ENCODE data around the gene MRAP.
"Not testable (repeated sequence)": the region's sequence is repeated elsewhere in the genome, so short reads cannot be mapped to it uniquely, and the experiment has no call there.

The MRAP gene

DNA sequence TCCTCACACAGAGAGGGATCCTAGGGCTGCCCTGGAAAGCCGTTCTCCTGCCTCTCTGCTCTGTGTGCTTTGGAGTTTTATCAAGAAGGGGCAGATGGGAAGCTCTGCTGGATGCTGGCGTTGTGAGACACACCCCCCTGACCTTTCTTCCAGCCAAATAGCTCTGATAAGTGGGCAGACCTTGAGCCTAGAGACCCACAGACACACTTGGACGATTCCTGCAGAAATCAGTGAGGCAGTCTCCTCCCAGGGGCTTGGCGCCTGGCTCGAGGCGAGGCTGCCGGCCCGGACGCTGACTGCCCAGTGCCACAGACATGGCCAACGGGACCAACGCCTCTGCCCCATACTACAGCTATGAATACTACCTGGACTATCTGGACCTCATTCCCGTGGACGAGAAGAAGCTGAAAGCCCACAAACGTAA lies at the start of gene MRAP:
MRAP (plus strand) TSS at position 198 of the 424 bp plus-strand sequence; CDS start at position 315, 117 bp downstream.
- H3K27me3 ChIP-seq (ENCODE audit: control insufficient read depth in 1 of 2, insufficient read depth in 2 of 2, low read length in 2 of 2): no peaks in the 10 kb centered on the region
- no peak within 1 kb of the TSS for H3K4me3 ChIP-seq (ENCODE audit: low read depth in 1 of 2, low read length in 2 of 2)
- H3K4me1 ChIP-seq (ENCODE audit: control insufficient read depth in 1 of 2, insufficient read depth in 2 of 2, low read length in 2 of 2): no peaks in the 10 kb centered on the region
- H3K27ac ChIP-seq (ENCODE audit: low read depth, low read length): no peak within 1 kb of the TSS
- peaks cover 0 to 3% of the 10 kb centered on the region in 2 donors for H3K9me3 ChIP-seq (ENCODE audit: control insufficient read depth in 1 of 2, low read length in 2 of 2)
- peaks cover 0 to 6% of the 10 kb centered on the region in 2 donors for H3K36me3 ChIP-seq (ENCODE audit: control insufficient read depth in 1 of 2, insufficient read depth in 2 of 2, low read length in 2 of 2)
- no peak within 1 kb of the TSS for H3K9ac ChIP-seq (ENCODE audit: low read depth in 1 of 2, low read length in 2 of 2)

DNA sequence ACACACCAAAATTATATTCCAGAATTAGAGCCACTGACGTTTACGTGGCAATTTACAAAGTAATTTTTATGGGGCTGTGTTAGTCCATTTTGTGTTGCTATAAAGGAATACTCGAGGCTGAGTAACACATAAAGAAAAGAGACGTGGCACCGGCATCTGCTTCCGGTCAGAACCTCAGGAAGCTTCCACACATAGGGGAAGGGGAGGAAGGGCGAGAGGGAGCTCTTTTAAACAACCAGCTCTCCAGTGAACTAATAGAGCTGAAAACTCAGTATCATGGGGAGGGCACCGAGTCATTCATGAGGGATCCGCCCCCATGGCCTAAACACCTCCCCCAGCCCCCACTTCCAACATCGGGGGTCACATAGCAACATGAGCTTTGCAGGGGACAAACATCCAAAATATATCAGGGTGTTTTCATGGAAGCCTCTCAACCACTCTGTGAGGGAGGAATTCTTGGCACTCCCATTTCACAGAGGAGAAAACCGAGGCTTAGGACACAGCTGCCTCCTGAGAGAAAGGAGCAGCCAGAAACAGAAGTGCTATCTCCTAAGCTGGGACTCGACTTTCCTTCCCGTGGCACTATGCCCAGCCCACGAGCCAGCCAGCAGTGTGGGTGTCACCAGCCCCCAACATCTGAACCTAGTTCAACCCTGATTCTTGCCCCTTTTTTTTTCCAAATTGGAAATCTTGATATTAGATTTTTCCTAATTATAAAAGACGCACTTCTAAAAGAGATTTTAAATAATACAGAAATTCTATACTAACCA lies 49.0 kb upstream of the MRAP start:
- H3K27ac ChIP-seq (ENCODE audit: low read depth, low read length): no peak overlapping the region
- no peak overlapping the region for H3K4me3 ChIP-seq (ENCODE audit: low read depth in 1 of 2, low read length in 2 of 2)
- no peaks in the 10 kb centered on the region for H3K27me3 ChIP-seq (ENCODE audit: control insufficient read depth in 1 of 2, insufficient read depth in 2 of 2, low read length in 2 of 2)
- H3K9me3 ChIP-seq (ENCODE audit: control insufficient read depth in 1 of 2, low read length in 2 of 2): no peaks in the 10 kb centered on the region
- no peaks in the 10 kb centered on the region for H3K36me3 ChIP-seq (ENCODE audit: control insufficient read depth in 1 of 2, insufficient read depth in 2 of 2, low read length in 2 of 2)
- no peaks in the 10 kb centered on the region for H3K4me1 ChIP-seq (ENCODE audit: control insufficient read depth in 1 of 2, insufficient read depth in 2 of 2, low read length in 2 of 2)
- H3K9ac ChIP-seq (ENCODE audit: low read depth in 1 of 2, low read length in 2 of 2): no peak overlapping the region

DNA sequence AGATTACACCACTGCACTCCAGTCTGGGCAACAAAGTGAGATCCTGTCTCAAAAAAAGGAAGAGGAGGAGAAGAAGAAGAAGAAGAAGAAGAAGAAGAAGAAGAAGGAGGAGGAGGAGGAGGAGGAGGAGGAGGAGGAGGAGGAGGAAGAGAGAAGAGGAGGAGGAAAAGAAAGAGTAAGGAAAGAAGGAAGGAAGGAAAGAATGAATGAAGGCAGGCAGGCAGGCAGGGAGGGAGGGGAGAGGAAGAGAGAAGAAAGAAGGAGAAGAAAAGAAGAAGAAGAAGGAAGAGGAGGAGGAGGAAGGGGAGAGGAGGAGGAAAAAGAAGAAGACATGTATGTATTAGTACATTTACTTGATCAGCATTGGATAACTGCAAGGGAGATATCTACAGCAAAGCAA lies 46.5 kb upstream of the MRAP start:
- no peaks in the 10 kb centered on the region for H3K27me3 ChIP-seq (ENCODE audit: control insufficient read depth in 1 of 2, insufficient read depth in 2 of 2, low read length in 2 of 2)
- H3K9me3 ChIP-seq (ENCODE audit: control insufficient read depth in 1 of 2, low read length in 2 of 2): no peaks in the 10 kb centered on the region
- no peak overlapping the region for H3K4me3 ChIP-seq (ENCODE audit: low read depth in 1 of 2, low read length in 2 of 2)
- H3K36me3 ChIP-seq (ENCODE audit: control insufficient read depth in 1 of 2, insufficient read depth in 2 of 2, low read length in 2 of 2): no peaks in the 10 kb centered on the region
- no peak overlapping the region for H3K9ac ChIP-seq (ENCODE audit: low read depth in 1 of 2, low read length in 2 of 2)
- no peaks in the 10 kb centered on the region for H3K4me1 ChIP-seq (ENCODE audit: control insufficient read depth in 1 of 2, insufficient read depth in 2 of 2, low read length in 2 of 2)
- H3K27ac ChIP-seq (ENCODE audit: low read depth, low read length): no peak overlapping the region

DNA sequence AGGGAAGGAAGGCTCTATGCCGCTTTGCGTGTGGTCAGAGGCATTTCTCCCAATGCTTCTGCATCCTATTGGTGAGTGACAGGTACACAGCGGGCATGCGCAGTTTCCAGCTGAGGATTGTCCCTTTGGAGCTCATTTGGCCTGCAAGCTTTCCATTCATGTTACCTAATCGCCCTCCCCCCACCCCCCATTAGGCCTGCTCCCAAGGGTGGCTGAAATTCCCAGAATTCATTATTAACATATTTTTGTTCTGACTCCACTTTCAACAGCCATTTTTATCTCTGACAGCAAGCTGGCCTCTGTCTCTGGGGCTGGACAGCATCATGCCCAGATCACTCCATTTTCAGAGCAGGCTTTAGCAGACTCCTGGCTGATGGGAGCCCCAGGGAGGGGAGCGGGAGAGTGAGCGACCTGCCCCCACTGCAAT lies 45.4 kb upstream of the MRAP start:
- Histone ChIP-seq H3K9me3 (ENCODE audit: control insufficient read depth in 1 of 2, low read length in 2 of 2) (no peaks in the 10 kb centered on the region), H3K9ac (ENCODE audit: low read depth in 1 of 2, low read length in 2 of 2) (no peak overlapping the region), H3K36me3 (ENCODE audit: control insufficient read depth in 1 of 2, insufficient read depth in 2 of 2, low read length in 2 of 2) (no peaks in the 10 kb centered on the region), H3K27me3 (ENCODE audit: control insufficient read depth in 1 of 2, insufficient read depth in 2 of 2, low read length in 2 of 2) (no peaks in the 10 kb centered on the region), H3K27ac (ENCODE audit: low read depth, low read length) (no peak overlapping the region), H3K4me1 (ENCODE audit: control insufficient read depth in 1 of 2, insufficient read depth in 2 of 2, low read length in 2 of 2) (no peaks in the 10 kb centered on the region), H3K4me3 (ENCODE audit: low read depth in 1 of 2, low read length in 2 of 2) (no peak overlapping the region)

DNA sequence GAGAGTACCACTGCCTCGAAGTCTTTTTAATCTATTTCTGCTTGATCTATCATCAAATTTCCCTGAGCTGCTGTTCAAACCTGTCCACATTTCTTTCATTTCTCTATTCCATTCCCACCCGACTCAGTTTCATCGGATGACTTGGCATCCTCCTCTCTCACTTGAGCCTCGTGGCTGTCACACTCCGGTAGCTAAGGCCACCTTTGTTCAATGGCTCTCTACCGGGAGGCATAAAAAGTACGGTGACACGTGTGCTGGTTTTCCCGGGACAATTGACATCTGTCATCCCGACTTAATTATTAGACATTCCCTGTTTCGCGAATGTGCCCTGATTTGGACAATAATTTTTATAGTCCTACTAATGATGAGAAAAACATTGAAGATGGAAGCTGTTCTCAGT lies 42.4 kb upstream of the MRAP start:
- Histone ChIP-seq H3K27ac (ENCODE audit: low read depth, low read length) (no peak overlapping the region), H3K9me3 (ENCODE audit: control insufficient read depth in 1 of 2, low read length in 2 of 2) (no peaks in the 10 kb centered on the region), H3K27me3 (ENCODE audit: control insufficient read depth in 1 of 2, insufficient read depth in 2 of 2, low read length in 2 of 2) (no peaks in the 10 kb centered on the region), H3K9ac (ENCODE audit: low read depth in 1 of 2, low read length in 2 of 2) (no peak overlapping the region), H3K36me3 (ENCODE audit: control insufficient read depth in 1 of 2, insufficient read depth in 2 of 2, low read length in 2 of 2) (no peaks in the 10 kb centered on the region), H3K4me1 (ENCODE audit: control insufficient read depth in 1 of 2, insufficient read depth in 2 of 2, low read length in 2 of 2) (no peaks in the 10 kb centered on the region), H3K4me3 (ENCODE audit: low read depth in 1 of 2, low read length in 2 of 2) (no peak overlapping the region)

DNA sequence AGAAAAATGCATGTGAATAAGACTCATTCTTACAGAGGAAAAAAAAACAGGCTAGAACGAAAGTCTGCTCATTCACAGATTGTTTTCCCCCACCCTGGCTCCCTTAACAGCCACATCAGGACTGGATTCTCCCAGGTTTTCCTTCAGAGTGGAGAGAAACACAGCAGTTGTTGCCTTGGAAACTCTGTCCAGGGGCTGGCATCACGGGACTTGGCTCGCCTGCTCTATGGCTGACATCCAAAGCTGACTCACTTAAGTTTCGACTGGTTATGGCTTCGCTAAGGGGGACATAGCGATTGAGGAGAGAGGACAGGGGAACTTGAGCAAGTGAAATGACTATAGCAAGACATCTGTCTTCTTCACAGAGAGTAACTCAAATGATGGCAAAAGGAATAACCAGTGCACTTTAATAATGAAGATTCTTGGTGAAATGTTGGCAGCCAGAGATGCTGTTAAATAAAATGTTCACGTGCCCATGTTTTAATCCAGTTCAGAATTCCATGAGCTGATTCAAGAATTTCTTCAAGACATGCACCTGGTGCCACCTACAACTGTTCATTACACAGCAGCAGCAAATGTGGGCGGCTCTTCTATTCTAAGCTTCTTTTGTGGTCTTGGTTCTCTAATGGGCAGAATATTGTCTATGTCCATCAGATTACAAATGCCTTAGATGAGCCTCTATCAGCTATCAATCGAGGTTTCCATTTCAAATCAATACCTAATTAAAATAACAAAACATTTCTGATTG lies 41.6 kb upstream of the MRAP start:
- Histone ChIP-seq H3K36me3 (ENCODE audit: control insufficient read depth in 1 of 2, insufficient read depth in 2 of 2, low read length in 2 of 2) (no peaks in the 10 kb centered on the region), H3K27ac (ENCODE audit: low read depth, low read length) (no peak overlapping the region), H3K4me1 (ENCODE audit: control insufficient read depth in 1 of 2, insufficient read depth in 2 of 2, low read length in 2 of 2) (no peaks in the 10 kb centered on the region), H3K9ac (ENCODE audit: low read depth in 1 of 2, low read length in 2 of 2) (no peak overlapping the region), H3K4me3 (ENCODE audit: low read depth in 1 of 2, low read length in 2 of 2) (no peak overlapping the region), H3K9me3 (ENCODE audit: control insufficient read depth in 1 of 2, low read length in 2 of 2) (no peaks in the 10 kb centered on the region), H3K27me3 (ENCODE audit: control insufficient read depth in 1 of 2, insufficient read depth in 2 of 2, low read length in 2 of 2) (no peaks in the 10 kb centered on the region)

DNA sequence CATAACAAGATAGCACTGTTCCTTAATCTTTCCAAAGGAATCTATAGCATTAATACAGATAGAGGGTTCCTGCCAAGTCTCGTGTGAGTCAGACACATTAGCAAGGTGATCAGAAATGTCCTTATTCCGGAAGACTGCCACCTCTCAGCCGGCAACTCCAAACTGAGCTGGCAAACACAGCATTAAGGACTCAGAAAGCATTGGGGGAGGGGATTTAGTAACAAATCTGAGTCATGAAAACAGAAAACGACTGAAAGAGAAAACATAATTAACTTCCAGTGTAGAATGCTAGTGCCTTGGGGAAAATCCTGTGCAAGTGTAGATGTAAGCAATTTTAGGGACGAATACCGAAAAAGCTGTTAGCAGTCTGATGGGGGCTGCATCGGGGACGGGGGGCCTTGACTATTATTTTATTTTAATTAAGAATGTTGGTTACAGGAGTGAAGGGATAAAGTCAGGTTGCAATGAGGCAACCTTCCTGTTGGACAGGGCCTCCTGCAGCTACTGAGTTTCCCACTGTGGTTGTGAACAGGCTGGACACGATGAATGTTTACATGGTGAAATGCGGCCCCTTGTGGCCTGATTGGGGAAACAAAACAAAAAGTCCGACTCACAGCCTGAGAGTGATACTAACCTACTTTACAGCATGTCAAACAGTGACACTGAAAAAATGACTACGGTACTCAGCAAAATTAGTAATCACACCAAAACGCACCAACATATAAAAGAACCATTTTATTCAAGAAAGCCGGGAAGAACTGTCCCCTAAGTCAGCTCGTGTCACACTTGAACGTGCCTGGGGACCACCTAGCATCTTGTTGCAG lies 40.5 kb upstream of the MRAP start:
- Histone ChIP-seq H3K27ac (ENCODE audit: low read depth, low read length) (no peak overlapping the region), H3K9me3 (ENCODE audit: control insufficient read depth in 1 of 2, low read length in 2 of 2) (no peaks in the 10 kb centered on the region), H3K36me3 (ENCODE audit: control insufficient read depth in 1 of 2, insufficient read depth in 2 of 2, low read length in 2 of 2) (no peaks in the 10 kb centered on the region), H3K4me1 (ENCODE audit: control insufficient read depth in 1 of 2, insufficient read depth in 2 of 2, low read length in 2 of 2) (no peaks in the 10 kb centered on the region), H3K4me3 (ENCODE audit: low read depth in 1 of 2, low read length in 2 of 2) (no peak overlapping the region), H3K9ac (ENCODE audit: low read depth in 1 of 2, low read length in 2 of 2) (no peak overlapping the region), H3K27me3 (ENCODE audit: control insufficient read depth in 1 of 2, insufficient read depth in 2 of 2, low read length in 2 of 2) (no peaks in the 10 kb centered on the region)

DNA sequence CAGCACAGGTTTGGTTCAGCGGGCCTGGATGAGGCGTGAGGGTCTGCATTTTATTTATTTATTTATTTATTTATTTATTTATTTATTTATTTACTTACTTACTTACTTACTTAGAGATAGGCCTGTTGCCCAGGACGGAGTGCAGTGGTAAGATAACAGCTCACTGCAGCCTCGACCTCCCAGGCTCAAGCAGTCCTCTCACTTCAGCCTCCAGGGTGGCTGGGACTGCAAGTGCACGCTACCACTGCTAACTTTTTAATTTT lies 39.9 kb upstream of the MRAP start:
- not testable (repeated sequence) for H3K9ac ChIP-seq (ENCODE audit: low read depth in 1 of 2, low read length in 2 of 2); H3K36me3 ChIP-seq (ENCODE audit: control insufficient read depth in 1 of 2, insufficient read depth in 2 of 2, low read length in 2 of 2); H3K9me3 ChIP-seq (ENCODE audit: control insufficient read depth in 1 of 2, low read length in 2 of 2); H3K27ac ChIP-seq (ENCODE audit: low read depth, low read length); H3K27me3 ChIP-seq (ENCODE audit: control insufficient read depth in 1 of 2, insufficient read depth in 2 of 2, low read length in 2 of 2); H3K4me1 ChIP-seq (ENCODE audit: control insufficient read depth in 1 of 2, insufficient read depth in 2 of 2, low read length in 2 of 2); H3K4me3 ChIP-seq (ENCODE audit: low read depth in 1 of 2, low read length in 2 of 2)

DNA sequence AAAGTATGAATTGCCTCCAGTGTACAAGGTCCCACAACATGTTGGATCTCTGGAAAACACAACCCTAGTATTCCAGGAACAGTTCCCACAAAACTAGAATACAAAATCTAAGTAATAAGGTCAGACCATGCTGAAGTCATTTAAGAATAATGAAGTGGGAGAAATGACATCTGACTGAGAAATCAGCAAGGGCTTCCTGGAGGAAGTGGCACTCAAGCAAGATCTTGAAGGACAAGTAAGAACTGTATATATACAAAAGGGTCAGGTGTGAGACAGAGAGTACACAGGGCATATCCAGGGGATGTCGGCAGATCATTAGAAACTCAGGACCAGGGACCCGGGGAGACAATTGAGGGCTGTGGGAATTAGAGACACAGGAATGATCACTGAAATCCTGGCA lies 38.5 kb upstream of the MRAP start:
- H3K27me3 ChIP-seq (ENCODE audit: control insufficient read depth in 1 of 2, insufficient read depth in 2 of 2, low read length in 2 of 2): no peaks in the 10 kb centered on the region
- H3K4me1 ChIP-seq (ENCODE audit: control insufficient read depth in 1 of 2, insufficient read depth in 2 of 2, low read length in 2 of 2): no peaks in the 10 kb centered on the region
- no peak overlapping the region for H3K27ac ChIP-seq (ENCODE audit: low read depth, low read length)
- no peak overlapping the region for H3K9ac ChIP-seq (ENCODE audit: low read depth in 1 of 2, low read length in 2 of 2)
- no peaks in the 10 kb centered on the region for H3K36me3 ChIP-seq (ENCODE audit: control insufficient read depth in 1 of 2, insufficient read depth in 2 of 2, low read length in 2 of 2)
- H3K9me3 ChIP-seq (ENCODE audit: control insufficient read depth in 1 of 2, low read length in 2 of 2): no peaks in the 10 kb centered on the region
- H3K4me3 ChIP-seq (ENCODE audit: low read depth in 1 of 2, low read length in 2 of 2): no peak overlapping the region

DNA sequence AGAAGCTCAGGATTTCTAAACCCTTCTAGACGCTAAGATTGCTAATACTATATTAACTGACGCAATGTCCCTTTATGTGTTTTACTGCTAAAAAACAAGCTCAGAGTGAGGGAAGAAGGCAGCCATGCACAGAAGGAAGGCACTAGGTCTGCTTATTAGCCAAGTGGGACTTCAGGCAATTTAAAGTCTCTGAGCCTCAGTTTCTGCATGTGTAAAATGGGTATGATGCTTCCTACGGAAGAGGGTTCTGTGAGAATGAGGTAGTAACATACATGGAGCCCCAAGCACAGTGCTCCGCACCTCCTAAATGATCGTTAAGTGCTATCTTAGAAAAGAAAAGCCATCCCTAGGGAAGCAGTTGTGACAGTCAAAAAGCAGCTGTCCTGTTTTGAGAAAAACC lies 36.7 kb upstream of the MRAP start:
- Histone ChIP-seq H3K9ac (ENCODE audit: low read depth in 1 of 2, low read length in 2 of 2) (no peak overlapping the region), H3K4me3 (ENCODE audit: low read depth in 1 of 2, low read length in 2 of 2) (no peak overlapping the region), H3K27me3 (ENCODE audit: control insufficient read depth in 1 of 2, insufficient read depth in 2 of 2, low read length in 2 of 2) (no peaks in the 10 kb centered on the region), H3K4me1 (ENCODE audit: control insufficient read depth in 1 of 2, insufficient read depth in 2 of 2, low read length in 2 of 2) (no peaks in the 10 kb centered on the region), H3K27ac (ENCODE audit: low read depth, low read length) (no peak overlapping the region), H3K36me3 (ENCODE audit: control insufficient read depth in 1 of 2, insufficient read depth in 2 of 2, low read length in 2 of 2) (peaks cover 1 to 4% of the 10 kb centered on the region in 2 donors), H3K9me3 (ENCODE audit: control insufficient read depth in 1 of 2, low read length in 2 of 2) (no peaks in the 10 kb centered on the region)
